T-cell (primary cell): ENCODE data around the gene FJX1. TPM values are rescaled to one million over a fixed set of nuclear protein-coding genes. Genes with fewer than 3 reads are reported as not detected.

Source experiments
- ATAC-seq, 4 experiments: fragments of 200-7000 bp in 3 of 4; fragments of 150-1000 bp in 1 of 4; cut with Tn5 transposase; replicated peaks in 1 of 4; 1 replicate in 3 of 4; 2 replicates in 1 of 4; pipeline ENCODE4 v1.10.0; 2021; ENCODE audit warnings: moderate library complexity in 3 of 4, mild to moderate bottlenecking in 2 of 4, moderate number of reproducible peaks in 1 of 4
- CTCF ChIA-PET, 2 donors: fragments of 300-600 bp; sonication (Branson Sonifier 250); formaldehyde crosslinking; loops; one replicate each; lab custom pipeline; 2022; ENCODE audit warnings: antibody characterized with exemption in 2 of 2; lab: Charles Lee
- POLR2A ChIA-PET, 2 donors: fragments of 300-600 bp; sonication (Branson Sonifier 250); formaldehyde crosslinking; loops; one replicate each; lab custom pipeline; 2022; ENCODE audit warnings: antibody characterized with exemption in 2 of 2; lab: Charles Lee
- DNase-seq, 35 experiments: peaks; one replicate each; pipeline versions ENCODE4 v3.0.0 to v3.0.0-alpha.2; 2013 to 2023
- H3K27ac ChIP-seq: one replicate; pipeline ENCODE4 v1.5.1; 2013; ENCODE audit warnings: low read length
- H3K27me3 ChIP-seq, 2 experiments: replicated peaks in 1 of 2; 1 replicate in 1 of 2; 2 replicates in 1 of 2; pipeline versions ENCODE4 v1.6.1 to v1.7.0; 2013; ENCODE audit warnings: low read length in 1 of 2, mixed read lengths in 1 of 2; ENCODE audit not compliant: control insufficient read depth in 2 of 2, insufficient read depth in 2 of 2; ENCODE audit errors: extremely low read depth in 1 of 2
- H3K36me3 ChIP-seq, 2 donors: 1 replicate in 1 of 2; 2 replicates in 1 of 2; pipeline versions ENCODE4 v1.6.1 to v1.7.0; 2013; ENCODE audit warnings: low read length in 1 of 2; ENCODE audit not compliant: control insufficient read depth in 2 of 2, insufficient read depth in 1 of 2; ENCODE audit errors: extremely low read depth in 1 of 2
- H3K4me1 ChIP-seq, 2 experiments: 1 replicate in 1 of 2; 2 replicates in 1 of 2; pipeline versions ENCODE4 v1.6.1 to v1.7.0; 2013; ENCODE audit warnings: low read length in 2 of 2, mixed read lengths in 1 of 2; ENCODE audit not compliant: insufficient read depth in 2 of 2, control insufficient read depth in 1 of 2; ENCODE audit errors: extremely low read depth in 1 of 2
- H3K4me3 ChIP-seq, 2 donors: 1 replicate in 1 of 2; 2 replicates in 1 of 2; pipeline versions ENCODE4 v1.5.1 to v1.7.0; 2013; ENCODE audit warnings: mild to moderate bottlenecking in 2 of 2, low read length in 1 of 2, moderate library complexity in 1 of 2; ENCODE audit not compliant: control insufficient read depth in 1 of 2; ENCODE audit errors: extremely low read depth in 1 of 2
- H3K9me3 ChIP-seq: 2 replicates; pipeline ENCODE4 v1.7.0; 2013
- H3K27ac Mint-ChIP-seq, 2 donors: one replicate each; pipeline ENCODE4 v1.8.0; 2020 to 2021; ENCODE audit warnings: mild to moderate bottlenecking in 2 of 2, mixed read lengths in 2 of 2
- H3K27me3 Mint-ChIP-seq, 2 donors: one replicate each; pipeline ENCODE4 v1.8.0; 2021 to 2022; ENCODE audit warnings: mixed read lengths in 2 of 2
- H3K36me3 Mint-ChIP-seq: one replicate; pipeline ENCODE4 v1.8.0; 2021; ENCODE audit warnings: mixed read lengths
- H3K4me1 Mint-ChIP-seq, 3 donors: one replicate each; pipeline ENCODE4 v1.8.0; 2020 to 2022; ENCODE audit warnings: mixed read lengths in 3 of 3, mild to moderate bottlenecking in 1 of 3
- H3K4me3 Mint-ChIP-seq, 3 donors: one replicate each; pipeline ENCODE4 v1.8.0; 2020 to 2022; ENCODE audit warnings: mild to moderate bottlenecking in 3 of 3, mixed read lengths in 3 of 3, moderate library complexity in 3 of 3
- H3K9me3 Mint-ChIP-seq, 3 donors: one replicate each; pipeline ENCODE4 v1.8.0; 2020 to 2022; ENCODE audit warnings: mixed read lengths in 3 of 3
- WGBS: methylation state at CpG from one replicate; pipeline ENCODE4 v1.1.5; 2013; ENCODE audit warnings: missing lambda C conversion rate; ENCODE audit not compliant: insufficient coverage; 5-methylcytosine and 5-hydroxymethylcytosine counted together
- total RNA-seq, 35 experiments: library from RNA in 6 of 35; stranded (reverse) in 6 of 35; fragments of 120-200 nt in 1 of 35; gene quantifications; one replicate each; pipeline versions ENCODE4 v1.2.1 to v1.2.4 and lab custom pipeline; 2013 to 2026

Gene FJX1
- total RNA-seq, 5 donors from 2014 or later (not counting 1 experiment from before 2014, with no cell fraction given) = 0.23 TPM; not detected in 4

DNA sequence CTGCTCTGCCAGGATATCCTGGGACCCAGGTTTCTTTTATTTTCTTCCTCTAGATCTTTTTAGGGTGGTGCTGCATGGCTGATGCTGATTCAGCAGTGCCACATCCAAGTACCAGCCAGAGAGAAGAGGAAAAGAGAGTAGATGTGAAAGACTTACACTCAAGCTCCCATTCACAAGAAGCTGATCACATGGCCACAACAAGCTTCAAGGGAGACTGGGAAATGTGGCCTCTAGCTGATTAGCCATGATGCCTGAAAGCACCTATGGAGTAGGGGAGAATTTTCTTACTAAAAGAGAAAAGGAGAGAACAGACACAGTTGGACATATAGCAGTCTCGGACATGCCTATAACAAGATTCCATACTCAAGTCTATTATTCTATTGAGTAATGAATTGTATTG, 34.4 kb upstream of the FJX1 start:
- H3K4me1 ChIP-seq = no peaks in the 10 kb centered on the region
- Mint-ChIP-seq H3K36me3 (no peaks in the 10 kb centered on the region), H3K27me3 (peaks cover 40 to 70% of the 10 kb centered on the region in 2 donors), H3K9me3 (no peaks in the 10 kb centered on the region), H3K27ac (no peak overlapping the region), H3K4me3 (no peak overlapping the region), H3K4me1 (no peaks in the 10 kb centered on the region)
- CTCF ChIA-PET = no interaction called here
- H3K9me3 ChIP-seq = no peaks in the 10 kb centered on the region
- POLR2A ChIA-PET = no interaction called here
- H3K27me3 ChIP-seq = peaks cover 4 to 10% of the 10 kb centered on the region in 2 experiments
- H3K27ac ChIP-seq = no peak overlapping the region
- DNase-seq (no peak), ATAC-seq (no peak)
- WGBS = no CpG with 5 or more reads among the region's 1 CpG
- no peaks in the 10 kb centered on the region for H3K36me3 ChIP-seq
- no peak overlapping the region for H3K4me3 ChIP-seq

DNA sequence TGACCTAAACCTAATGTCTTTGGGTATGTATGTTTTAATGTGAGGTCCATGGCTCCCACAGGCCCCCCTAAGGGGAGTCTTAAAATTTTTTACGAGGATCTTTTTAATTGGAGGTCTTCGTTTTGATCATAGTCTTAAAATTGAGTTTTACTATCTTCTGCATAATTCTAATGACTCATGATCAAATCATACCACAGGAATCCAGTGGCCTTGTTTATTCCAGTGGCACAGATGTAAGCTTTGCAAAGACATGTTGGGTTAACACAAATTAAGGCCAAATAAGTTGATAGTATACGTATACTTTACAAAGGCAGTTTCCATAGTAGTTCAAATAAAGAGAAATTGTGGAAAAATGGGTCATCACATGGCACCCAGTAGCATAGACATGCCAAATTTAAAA, 33.9 kb upstream of the FJX1 start:
- Histone ChIP-seq H3K27ac (no peak overlapping the region), H3K9me3 (no peaks in the 10 kb centered on the region), H3K36me3 (no peaks in the 10 kb centered on the region), H3K4me1 (no peaks in the 10 kb centered on the region), H3K4me3 (no peak overlapping the region), H3K27me3 (peaks cover 4 to 11% of the 10 kb centered on the region in 2 experiments)
- no peak overlapping the region for H3K27ac Mint-ChIP-seq
- H3K4me3 Mint-ChIP-seq = no peak overlapping the region
- H3K9me3 Mint-ChIP-seq = no peaks in the 10 kb centered on the region
- no peak for DNase-seq
- H3K4me1 Mint-ChIP-seq = no peaks in the 10 kb centered on the region
- ATAC-seq = no peak
- CTCF ChIA-PET = no interaction called here
- WGBS = no CpG with 5 or more reads among the region's 3 CpGs
- no peaks in the 10 kb centered on the region for H3K36me3 Mint-ChIP-seq
- POLR2A ChIA-PET = no interaction called here
- peaks cover 44 to 73% of the 10 kb centered on the region in 2 donors for H3K27me3 Mint-ChIP-seq

DNA sequence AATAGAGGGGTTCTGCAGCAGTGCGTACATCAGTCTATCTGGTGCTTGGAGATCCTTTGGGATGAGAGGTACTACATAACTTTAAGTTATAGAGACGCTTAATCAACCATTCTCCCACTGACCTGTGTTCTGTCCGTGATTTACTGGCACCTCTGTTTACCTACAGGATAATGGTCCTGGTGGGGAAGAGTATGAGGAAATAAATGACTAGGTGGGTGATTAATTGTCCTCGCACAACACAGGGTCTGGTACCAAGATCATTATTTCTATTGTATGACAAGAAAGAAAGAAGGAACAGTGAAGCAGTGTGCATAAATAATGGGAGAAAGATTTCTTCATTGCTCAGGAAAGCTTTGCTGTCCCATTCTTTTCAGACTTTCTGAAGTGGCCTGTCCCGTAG, 32.8 kb upstream of the FJX1 start:
- no CpG with 5 or more reads among the region's 5 CpGs for WGBS
- ChIA-PET CTCF (no interaction called here), POLR2A (no interaction called here)
- Histone ChIP-seq H3K27me3 (peaks cover 4 to 18% of the 10 kb centered on the region in 2 experiments), H3K9me3 (no peaks in the 10 kb centered on the region), H3K4me3 (no peak overlapping the region), H3K36me3 (no peaks in the 10 kb centered on the region), H3K4me1 (no peaks in the 10 kb centered on the region), H3K27ac (no peak overlapping the region)
- H3K27me3 Mint-ChIP-seq = peaks cover 43 to 65% of the 10 kb centered on the region in 2 donors
- no peak for ATAC-seq
- H3K27ac Mint-ChIP-seq = no peak overlapping the region
- no peaks in the 10 kb centered on the region for H3K9me3 Mint-ChIP-seq
- no peak overlapping the region for H3K4me3 Mint-ChIP-seq
- H3K4me1 Mint-ChIP-seq = no peaks in the 10 kb centered on the region
- no peak for DNase-seq
- no peaks in the 10 kb centered on the region for H3K36me3 Mint-ChIP-seq

DNA sequence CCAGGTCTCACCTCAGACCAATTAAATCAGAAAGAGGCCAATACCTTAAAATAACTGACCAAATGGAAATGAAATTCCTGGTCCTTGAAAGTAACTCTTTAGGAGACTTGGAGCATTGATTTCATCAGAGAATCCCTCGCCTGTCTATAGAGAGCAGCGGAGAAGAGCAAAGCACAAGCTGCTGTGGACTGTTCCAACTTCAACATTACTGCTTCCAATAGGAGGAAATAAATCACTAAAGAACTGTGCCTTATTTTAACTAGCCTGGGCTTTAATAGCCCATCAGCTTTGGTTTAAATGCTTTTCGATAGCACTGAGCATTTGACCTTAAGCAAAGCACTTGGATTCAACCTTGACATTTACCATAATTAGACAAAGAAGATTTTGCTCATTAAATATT, 32.0 kb upstream of the FJX1 start:
- ChIA-PET POLR2A (no interaction called here), CTCF (no interaction called here)
- H3K4me1 Mint-ChIP-seq = no peaks in the 10 kb centered on the region
- no peak overlapping the region for H3K4me3 Mint-ChIP-seq
- H3K9me3 Mint-ChIP-seq = no peaks in the 10 kb centered on the region
- ATAC-seq (no peak), DNase-seq (no peak)
- H3K4me3 ChIP-seq = no peak overlapping the region
- no peaks in the 10 kb centered on the region for H3K36me3 Mint-ChIP-seq
- H3K27ac ChIP-seq = no peak overlapping the region
- peaks cover 40 to 62% of the 10 kb centered on the region in 2 donors for H3K27me3 Mint-ChIP-seq
- H3K4me1 ChIP-seq = no peaks in the 10 kb centered on the region
- no peaks in the 10 kb centered on the region for H3K36me3 ChIP-seq
- H3K27ac Mint-ChIP-seq = no peak overlapping the region
- H3K27me3 ChIP-seq = peaks cover 4 to 14% of the 10 kb centered on the region in 2 experiments
- WGBS = no CpG with 5 or more reads among the region's 3 CpGs
- H3K9me3 ChIP-seq = no peaks in the 10 kb centered on the region

DNA sequence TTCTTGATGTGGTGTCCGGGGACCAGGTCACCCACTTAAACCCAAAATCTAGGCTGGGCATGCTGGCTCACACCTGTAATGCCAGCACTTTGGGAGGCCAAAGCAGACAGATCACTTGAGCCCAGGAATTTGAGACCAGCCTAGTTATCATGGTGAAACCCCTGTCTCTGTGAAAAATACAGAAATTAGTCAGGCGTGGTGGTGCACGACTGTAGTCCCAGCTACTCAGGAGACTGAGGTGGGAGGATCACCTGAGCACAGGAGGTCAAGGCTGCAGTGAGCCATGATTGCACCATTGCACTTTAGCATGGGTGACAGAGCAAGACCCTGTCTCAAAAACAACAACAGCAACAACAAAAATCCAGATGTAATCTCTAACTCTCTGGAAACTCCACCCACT, 30.3 kb upstream of the FJX1 start:
- H3K27me3 ChIP-seq = peaks cover 4 to 14% of the 10 kb centered on the region in 2 experiments
- Mint-ChIP-seq H3K4me1 (no peaks in the 10 kb centered on the region), H3K36me3 (no peaks in the 10 kb centered on the region), H3K27me3 (peaks cover 35 to 47% of the 10 kb centered on the region in 2 donors), H3K4me3 (no peak overlapping the region), H3K9me3 (no peaks in the 10 kb centered on the region), H3K27ac (no peak overlapping the region)
- no peak overlapping the region for H3K27ac ChIP-seq
- POLR2A ChIA-PET = no interaction called here
- no peaks in the 10 kb centered on the region for H3K4me1 ChIP-seq
- no peaks in the 10 kb centered on the region for H3K36me3 ChIP-seq
- DNase-seq (no peak), ATAC-seq (no peak)
- WGBS = 73% methylated on average over 3 of the region's 3 CpGs
- H3K9me3 ChIP-seq = no peaks in the 10 kb centered on the region
- no peak overlapping the region for H3K4me3 ChIP-seq
- CTCF ChIA-PET = no interaction called here

DNA sequence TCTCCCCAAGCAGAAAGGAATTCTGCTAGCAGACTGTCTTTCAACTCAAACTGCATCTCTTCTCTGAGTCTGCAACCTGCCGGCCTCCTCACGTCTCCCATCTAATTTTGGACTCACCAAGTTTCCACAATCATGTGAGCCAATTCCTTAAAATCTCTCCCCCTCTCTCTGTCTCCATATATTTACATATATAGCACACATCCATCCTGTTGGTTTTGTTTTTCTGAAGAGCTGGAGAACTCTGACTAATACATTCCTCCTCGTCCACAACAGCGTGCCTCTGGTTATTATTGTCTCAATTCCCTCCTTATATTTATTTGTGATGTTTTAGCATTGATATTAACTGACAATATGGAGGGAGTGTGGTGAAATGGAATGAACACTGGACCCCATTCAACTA, 29.6 kb upstream of the FJX1 start:
- CTCF ChIA-PET = no interaction called here
- Histone ChIP-seq H3K4me1 (no peaks in the 10 kb centered on the region), H3K36me3 (no peaks in the 10 kb centered on the region), H3K27me3 (peaks cover 0 to 14% of the 10 kb centered on the region in 2 experiments), H3K27ac (no peak overlapping the region), H3K9me3 (no peaks in the 10 kb centered on the region), H3K4me3 (no peak overlapping the region)
- WGBS = 70% methylated on average over 2 of the region's 4 CpGs
- no peaks in the 10 kb centered on the region for H3K36me3 Mint-ChIP-seq
- no peaks in the 10 kb centered on the region for H3K4me1 Mint-ChIP-seq
- H3K27me3 Mint-ChIP-seq = peaks cover 33 to 41% of the 10 kb centered on the region in 2 donors
- POLR2A ChIA-PET = no interaction called here
- DNase-seq = no peak
- no peak overlapping the region for H3K27ac Mint-ChIP-seq
- no peaks in the 10 kb centered on the region for H3K9me3 Mint-ChIP-seq
- no peak for ATAC-seq
- no peak overlapping the region for H3K4me3 Mint-ChIP-seq

DNA sequence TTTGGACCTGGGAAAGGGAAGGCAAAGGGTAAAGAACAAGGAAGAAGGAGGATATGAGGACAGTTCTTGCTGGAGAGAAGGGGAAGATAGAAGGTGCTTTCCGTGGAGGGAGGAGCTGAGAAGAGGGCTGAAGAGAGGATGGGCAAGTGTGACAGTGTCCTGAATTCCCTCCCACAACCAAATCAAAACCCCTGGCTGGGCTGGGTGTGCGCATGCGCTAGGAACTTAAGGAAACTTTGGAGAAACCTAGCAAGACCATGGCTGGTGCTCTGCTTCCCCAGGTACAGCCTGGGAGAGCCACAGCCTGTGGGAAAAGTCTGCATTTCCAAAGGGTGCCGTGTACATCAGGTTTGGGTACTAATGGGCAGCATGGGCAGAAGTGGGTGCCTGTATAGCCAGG, 29.0 kb upstream of the FJX1 start:
- Mint-ChIP-seq H3K36me3 (no peaks in the 10 kb centered on the region), H3K9me3 (no peaks in the 10 kb centered on the region), H3K4me3 (no peak overlapping the region), H3K27me3 (peaks cover 30 to 36% of the 10 kb centered on the region in 2 donors), H3K4me1 (no peaks in the 10 kb centered on the region), H3K27ac (no peak overlapping the region)
- ChIA-PET CTCF (no interaction called here), POLR2A (no interaction called here)
- no peak overlapping the region for H3K4me3 ChIP-seq
- H3K4me1 ChIP-seq = no peaks in the 10 kb centered on the region
- no peaks in the 10 kb centered on the region for H3K9me3 ChIP-seq
- H3K27ac ChIP-seq = no peak overlapping the region
- peaks cover 0 to 14% of the 10 kb centered on the region in 2 experiments for H3K27me3 ChIP-seq
- DNase-seq (no peak), ATAC-seq (no peak)
- no peaks in the 10 kb centered on the region for H3K36me3 ChIP-seq
- WGBS = 100% methylated on average over 2 of the region's 4 CpGs
